ENCODE measurements around the gene SCD5.

The SCD5 gene

GRCh38 chr4:82667761-82668480, 130.7 kb downstream of the SCD5 start:
- Histone ChIP-seq H3K36me3 (ENCODE audit: insufficient read depth, low read length) (no peaks in the 10 kb centered on the region), H3K4me3 (ENCODE audit: low read depth, low read length, poor library complexity, severe bottlenecking) (no peak overlapping the region), H3K9ac (ENCODE audit: low read length) (no peak overlapping the region), H4K20me1 (ENCODE audit: insufficient read depth, low read length) (no peaks in the 10 kb centered on the region), H3K9me3 (ENCODE audit: low read length) (0 out of 2 replicates have a peak, but pooled peaks cover 3% of the 10 kb centered on the region), H3K4me1 (ENCODE audit: insufficient read depth, low read length, severe bottlenecking) (no peaks in the 10 kb centered on the region), H3K27me3 (ENCODE audit: insufficient read depth, low read length) (no peaks in the 10 kb centered on the region), H3K9me2 (ENCODE audit: low read depth, low read length) (no peaks in the 10 kb centered on the region), H3K79me2 (ENCODE audit: insufficient read depth, low read length) (no peaks in the 10 kb centered on the region), H3F3A (ENCODE audit: insufficient read depth, low read length) (no peaks in the 10 kb centered on the region), H3K4me2 (ENCODE audit: low read length) (no peak overlapping the region), H3K27ac (ENCODE audit: low read depth, low read length, poor library complexity, severe bottlenecking) (no peak overlapping the region), H2AFZ (ENCODE audit: low read length) (no peak overlapping the region)
- TF ChIP-seq EZH2 (IDR thresholded peaks at IDR 0.05; ENCODE audit: borderline replicate concordance, low read length): no peak
- TF ChIP-seq CTCF (IDR thresholded peaks at IDR 0.05; ENCODE audit: low read length): no peak

- Histone ChIP-seq H2AFZ (ENCODE audit: low read length) (no peak overlapping the region), H3K36me3 (ENCODE audit: insufficient read depth, low read length) (no peaks in the 10 kb centered on the region), H3K79me2 (ENCODE audit: insufficient read depth, low read length) (no peaks in the 10 kb centered on the region), H3K9ac (ENCODE audit: low read length) (no peak overlapping the region), H3K9me3 (ENCODE audit: low read length) (0 out of 2 replicates have a peak, but pooled peaks cover 3% of the 10 kb centered on the region), H3K4me3 (ENCODE audit: low read depth, low read length, poor library complexity, severe bottlenecking) (no peak overlapping the region), H3K9me2 (ENCODE audit: low read depth, low read length) (no peaks in the 10 kb centered on the region), H3K4me1 (ENCODE audit: insufficient read depth, low read length, severe bottlenecking) (no peaks in the 10 kb centered on the region), H3K27ac (ENCODE audit: low read depth, low read length, poor library complexity, severe bottlenecking) (no peak overlapping the region), H3K4me2 (ENCODE audit: low read length) (no peak overlapping the region), H3K27me3 (ENCODE audit: insufficient read depth, low read length) (no peaks in the 10 kb centered on the region), H3F3A (ENCODE audit: insufficient read depth, low read length) (no peaks in the 10 kb centered on the region), H4K20me1 (ENCODE audit: insufficient read depth, low read length) (no peaks in the 10 kb centered on the region)
- TF ChIP-seq CTCF (IDR thresholded peaks at IDR 0.05; ENCODE audit: low read length) (no peak), EZH2 (IDR thresholded peaks at IDR 0.05; ENCODE audit: borderline replicate concordance, low read length) (no peak)
These were observed 131.5 kb downstream of the SCD5 start for GRCh38 chr4:82666970-82667665.

GRCh38 chr4:82661181-82661992, 137.2 kb downstream of the SCD5 start:
- TF ChIP-seq CTCF (IDR thresholded peaks at IDR 0.05; ENCODE audit: low read length): no peak
- TF ChIP-seq EZH2 (IDR thresholded peaks at IDR 0.05; ENCODE audit: borderline replicate concordance, low read length): no peak
- H3K9me3 ChIP-seq (ENCODE audit: low read length): no peaks in the 10 kb centered on the region
- no peak overlapping the region for H3K9ac ChIP-seq (ENCODE audit: low read length)
- H4K20me1 ChIP-seq (ENCODE audit: insufficient read depth, low read length): no peaks in the 10 kb centered on the region
- no peaks in the 10 kb centered on the region for H3K79me2 ChIP-seq (ENCODE audit: insufficient read depth, low read length)
- H2AFZ ChIP-seq (ENCODE audit: low read length): no peak overlapping the region
- no peaks in the 10 kb centered on the region; the same call in 1 of the 2 replicates for H3K27me3 ChIP-seq (ENCODE audit: insufficient read depth, low read length)
- no peak overlapping the region for H3K4me3 ChIP-seq (ENCODE audit: low read depth, low read length, poor library complexity, severe bottlenecking)
- H3F3A ChIP-seq (ENCODE audit: insufficient read depth, low read length): no peaks in the 10 kb centered on the region
- H3K4me1 ChIP-seq (ENCODE audit: insufficient read depth, low read length, severe bottlenecking): no peaks in the 10 kb centered on the region
- no peaks in the 10 kb centered on the region for H3K36me3 ChIP-seq (ENCODE audit: insufficient read depth, low read length)
- no peak overlapping the region for H3K27ac ChIP-seq (ENCODE audit: low read depth, low read length, poor library complexity, severe bottlenecking)
- no peak overlapping the region for H3K4me2 ChIP-seq (ENCODE audit: low read length)
- H3K9me2 ChIP-seq (ENCODE audit: low read depth, low read length): no peaks in the 10 kb centered on the region
